ENCODE data around the gene TMPO.

The TMPO gene

DNA sequence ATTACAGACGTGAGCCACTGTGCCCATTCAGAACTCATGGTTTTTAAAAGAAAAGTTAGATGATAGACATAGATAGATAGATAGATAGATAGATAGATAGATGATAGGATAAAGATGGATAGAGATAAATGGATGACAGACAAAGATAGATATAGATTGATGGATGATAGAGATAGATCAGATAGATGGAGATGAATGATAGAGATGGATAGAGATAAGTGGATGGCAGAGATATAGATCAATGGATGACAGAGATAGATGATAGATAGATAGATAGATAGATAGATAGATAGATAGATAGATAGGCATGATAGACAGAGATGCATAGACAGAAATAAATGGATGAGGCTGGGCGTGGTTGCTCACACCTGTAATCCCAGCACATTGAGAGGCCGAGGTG, 64.4 kb downstream of the TMPO start:
- no peak for TF ChIP-seq CTCF (IDR thresholded peaks at IDR 0.05; ENCODE audit: insufficient read depth, missing control alignments)
- DNase-seq (ENCODE audit: insufficient read length, low spot score) (no peak), FAIRE-seq (no peak)

GRCh38 chr12:98580695-98581094, 65.3 kb downstream of the TMPO start:
- no peak for TF ChIP-seq CTCF (IDR thresholded peaks at IDR 0.05; ENCODE audit: insufficient read depth, missing control alignments)
- DNase-seq (ENCODE audit: insufficient read length, low spot score), result no peak

DNA sequence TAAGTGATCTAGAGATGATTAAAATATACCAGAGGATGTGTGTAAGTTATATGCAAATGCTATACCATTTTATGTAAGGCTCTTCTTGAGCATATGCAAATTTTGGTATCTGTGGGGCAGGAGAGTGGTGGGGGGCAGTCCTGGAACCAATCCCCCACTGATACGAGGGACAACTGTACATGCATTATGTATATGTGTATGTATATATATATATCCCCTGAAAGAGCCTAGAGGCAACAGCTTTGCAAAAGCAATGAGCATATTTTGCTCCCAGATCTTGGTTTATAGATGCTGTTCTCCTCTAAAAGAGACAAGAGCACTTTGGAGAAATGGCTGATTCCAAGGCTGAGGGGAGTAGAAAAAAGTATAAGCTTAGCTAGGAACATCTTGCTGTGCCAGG, 65.7 kb downstream of the TMPO start:
- no peak for FAIRE-seq
- no peak for TF ChIP-seq CTCF (IDR thresholded peaks at IDR 0.05; ENCODE audit: insufficient read depth, missing control alignments)
- DNase-seq (ENCODE audit: insufficient read length, low spot score), result no peak

More at GRCh38 chr12:98580695-98581094, 65.3 kb downstream of the TMPO start:
- no peak for FAIRE-seq

DNA sequence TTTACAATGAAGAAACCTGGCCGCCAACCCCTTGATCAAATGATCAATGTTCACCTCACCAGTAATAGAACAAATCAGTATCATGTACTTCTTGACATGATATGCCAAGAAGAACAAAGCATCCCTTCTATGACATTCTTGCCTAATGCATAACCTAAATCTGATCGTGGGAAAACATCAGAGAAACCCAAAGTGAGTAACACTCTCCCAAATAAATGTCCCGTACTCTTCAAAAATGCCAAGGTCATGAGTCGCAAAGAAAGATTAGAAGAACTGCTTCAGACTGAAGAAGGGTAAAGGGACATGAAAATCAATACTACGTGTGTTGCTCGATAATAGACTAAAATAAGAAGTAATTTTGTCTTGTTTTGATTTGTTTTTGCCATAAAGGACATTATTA, 66.7 kb downstream of the TMPO start:
- DNase-seq (ENCODE audit: insufficient read length, low spot score) (no peak), FAIRE-seq (no peak)
- no peak for TF ChIP-seq CTCF (IDR thresholded peaks at IDR 0.05; ENCODE audit: insufficient read depth, missing control alignments)

GRCh38 chr12:98587084-98587483, 71.7 kb downstream of the TMPO start:
- TF ChIP-seq CTCF (IDR thresholded peaks at IDR 0.05; ENCODE audit: insufficient read depth, missing control alignments), result no peak
- DNase-seq (ENCODE audit: insufficient read length, low spot score) (no peak), FAIRE-seq (no peak)

- no peak for TF ChIP-seq CTCF (IDR thresholded peaks at IDR 0.05; ENCODE audit: insufficient read depth, missing control alignments)
- no peak for FAIRE-seq
Measured at GRCh38 chr12:98591209-98591608, 75.8 kb downstream of the TMPO start.

GRCh38 chr12:98592825-98593322, 77.5 kb downstream of the TMPO start:
- no peak for TF ChIP-seq CTCF (IDR thresholded peaks at IDR 0.05; ENCODE audit: insufficient read depth, missing control alignments)
- DNase-seq (ENCODE audit: insufficient read length, low spot score) (no peak), FAIRE-seq (no peak)

More at GRCh38 chr12:98591209-98591608, 75.8 kb downstream of the TMPO start:
- DNase-seq (ENCODE audit: insufficient read length, low spot score), result no peak
